ENCODE data around the gene CAMTA2. TPM values are rescaled to one million over a fixed set of nuclear protein-coding genes. Genes with fewer than 3 reads are reported as not detected.
"Not testable (repeated sequence)": the region's sequence is repeated elsewhere in the genome, so short reads cannot be mapped to it uniquely, and the experiment has no call there.

Gene CAMTA2
- total and polyA plus RNA-seq, 9 of the 15 experiments (the other 6 are each of a cell fraction or from before 2014, with no cell fraction given) = 0.24 to 25.1 (median 6.3) TPM

GRCh38 chr17:5031365-5032082 lies 44.0 kb upstream of the CAMTA2 start (continued):
- no peak for TF ChIP-seq ZNF407 (IDR thresholded peaks at IDR 0.05; ENCODE audit: low read depth)
- TF ChIP-seq HNRNPK (IDR thresholded peaks at IDR 0.05; ENCODE audit: low read depth, low read length, poor library complexity, severe bottlenecking) = no peak

GRCh38 chr17:5030168-5030567 lies 42.7 kb upstream of the CAMTA2 start:
- DNase-seq (ENCODE audit: extremely low read depth in 1 of 4, low spot score in 3 of 4); H4K20me1 ChIP-seq (replicated peaks; ENCODE audit: control insufficient read depth, insufficient read depth, low read length); BruUV-seq (replicated peaks); FAIRE-seq; H3K36me3 ChIP-seq (ENCODE audit: control insufficient read depth, insufficient read depth, low read length); H3K4me2 ChIP-seq (ENCODE audit: insufficient read depth, low read length); POLR2A ChIA-PET; ATAC-seq; H2AFZ ChIP-seq (ENCODE audit: low read depth, low read length); H3K9me1 ChIP-seq (ENCODE audit: control insufficient read depth, insufficient read depth, low read length); H3K27me3 ChIP-seq (ENCODE audit: control insufficient read depth in 2 of 2, insufficient read depth in 2 of 2, low read length in 2 of 2); H3K9me3 ChIP-seq (replicated peaks; ENCODE audit: control insufficient read depth, insufficient read depth, low read depth, low read length); H3K4me1 ChIP-seq (replicated peaks in 1 of 2; ENCODE audit: control insufficient read depth in 2 of 2, insufficient read depth in 2 of 2, low read length in 2 of 2); in situ Hi-C loops (cut with MboI); H3K9ac ChIP-seq (ENCODE audit: insufficient read depth in 1 of 2, low read depth in 2 of 2, low read length in 2 of 2); intact Hi-C loops (cut with micrococcal nuclease); H3K27ac ChIP-seq (ENCODE audit: extremely low read depth, low read depth, low read length); H3K79me2 ChIP-seq (ENCODE audit: control insufficient read depth, insufficient read depth, low read length); H3K4me3 ChIP-seq: not testable (repeated sequence)
- 100% methylated on average over 1 of the region's 2 CpGs for WGBS (ENCODE audit: insufficient coverage, low coverage, missing lambda C conversion rate)
- CTCF ChIA-PET (ENCODE audit: low intra/inter-chr PET ratio) = interaction anchor here (0.6 kb wide), 1 partner anchor 1388 kb away, joined by 5 read pairs; no protein-coding TSS in a partner anchor
